Thoracic aorta (tissue), 2 donors: Measurements from ENCODE around the gene CREB3. TPM values are rescaled to one million over a fixed set of nuclear protein-coding genes. Genes with fewer than 3 reads are reported as not detected.
A peak's percentile ranks its signal among the peaks of the same experiment; 100 is the strongest.

Experiments used
- ATAC-seq: fragments of 150-250 bp; one replicate; pipeline ENCODE4 v1.8.0; 2017; ENCODE audit warnings: low read depth; ENCODE audit not compliant: insufficient number of reproducible peaks, low FRiP score
- DNase-seq: peaks from one replicate; pipeline ENCODE4 v3.0.0-alpha.2; 2020; ENCODE audit warnings: low spot score
- H3K27ac ChIP-seq, 2 donors: fragments of 200-600 bp; sonication (generic); 1 replicate in 1 of 2; 2 replicates in 1 of 2; pipeline ENCODE4 v1.5.1; 2016; ENCODE audit warnings: mild to moderate bottlenecking in 2 of 2, moderate library complexity in 2 of 2
- H3K27me3 ChIP-seq: fragments of 200-600 bp; sonication (generic); replicated peaks from 2 replicates; pipeline ENCODE4 v1.6.0; 2016; ENCODE audit warnings: mild to moderate bottlenecking; ENCODE audit not compliant: insufficient read depth
- H3K36me3 ChIP-seq: fragments of 200-600 bp; sonication (generic); one replicate; pipeline ENCODE4 v1.5.1; 2016
- H3K4me1 ChIP-seq, 2 donors: fragments of 200-600 bp; sonication (generic); 1 replicate in 1 of 2; 2 replicates in 1 of 2; pipeline versions ENCODE4 v1.5.1 to v1.6.0; 2016; ENCODE audit warnings: low read depth in 2 of 2, mild to moderate bottlenecking in 1 of 2; ENCODE audit not compliant: control insufficient read depth in 1 of 2
- H3K4me3 ChIP-seq: fragments of 200-600 bp; sonication (generic); 2 replicates; pipeline ENCODE4 v1.5.1; 2016; ENCODE audit warnings: mild to moderate bottlenecking
- H3K9me3 ChIP-seq: fragments of 200-600 bp; sonication (generic); 2 replicates; pipeline ENCODE4 v1.5.1; 2016
- total RNA-seq, 2 donors: library from RNA; depleted of rRNA; stranded (reverse); fragments of >200 nt; gene quantifications; one replicate each; pipeline versions ENCODE4 v1.1.0 to v1.2.3, GENCODE V29; 2016
- TF ChIP-seq, protein P1 (sequence below): fragments of 200-600 bp; sonication (generic); IDR thresholded peaks from one replicate; pipeline ENCODE4 v1.5.1; 2019; ENCODE audit warnings: antibody characterized with exemption

CREB3 gene, protein sequence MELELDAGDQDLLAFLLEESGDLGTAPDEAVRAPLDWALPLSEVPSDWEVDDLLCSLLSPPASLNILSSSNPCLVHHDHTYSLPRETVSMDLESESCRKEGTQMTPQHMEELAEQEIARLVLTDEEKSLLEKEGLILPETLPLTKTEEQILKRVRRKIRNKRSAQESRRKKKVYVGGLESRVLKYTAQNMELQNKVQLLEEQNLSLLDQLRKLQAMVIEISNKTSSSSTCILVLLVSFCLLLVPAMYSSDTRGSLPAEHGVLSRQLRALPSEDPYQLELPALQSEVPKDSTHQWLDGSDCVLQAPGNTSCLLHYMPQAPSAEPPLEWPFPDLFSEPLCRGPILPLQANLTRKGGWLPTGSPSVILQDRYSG
- total RNA-seq, result 10 to 100 TPM; 46.0 to 62.4 TPM

DNA sequence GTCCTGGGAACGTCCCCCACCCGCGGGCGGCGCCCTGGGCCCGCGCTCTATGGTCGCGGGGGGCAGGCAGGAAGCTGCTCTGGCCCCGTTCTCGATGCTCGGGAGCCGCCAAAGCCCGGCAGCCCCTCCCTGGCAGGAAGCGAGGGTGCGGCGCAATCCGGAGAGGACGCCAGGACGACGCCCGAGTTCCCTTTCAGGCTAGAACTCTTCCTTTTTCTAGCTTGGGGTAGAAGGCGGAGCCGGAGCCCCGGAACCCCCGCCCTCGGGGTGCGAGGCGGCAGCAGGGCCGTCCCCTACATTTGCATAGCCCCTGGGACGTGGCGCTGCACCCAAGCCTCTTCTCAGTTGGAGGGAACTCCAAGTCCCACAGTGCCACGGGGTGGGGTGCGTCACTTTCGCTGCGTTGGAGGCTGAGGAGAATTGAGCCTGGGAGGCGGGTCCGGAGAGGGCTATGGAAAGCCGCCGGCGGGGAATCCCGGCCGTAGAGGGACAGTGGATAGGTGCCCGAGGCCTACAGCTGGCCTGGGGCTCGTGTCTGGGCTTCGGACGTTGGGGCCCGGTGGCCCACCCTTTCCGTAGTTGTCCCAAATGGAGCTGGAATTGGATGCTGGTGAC is at the start of gene CREB3, which contains the start of gene TLN1:
Gene CREB3, plus strand, starts transcription at position 482 of the 615 bp plus-strand sequence. Its CDS starts 107 bp downstream, at position 589.
Gene TLN1, minus strand, starts transcription at position 11 of the 615 bp plus-strand sequence. CDS start 6,501 bp downstream, outside the sequence.
- Histone ChIP-seq H3K9me3 (no peaks in the 10 kb centered on the region), H3K27me3 (no peaks in the 10 kb centered on the region), H3K4me3 (peak within 1 kb of the TSS; percentile 86), H3K36me3 (peaks cover 22% of the 10 kb centered on the region), H3K4me1 (peaks cover 24 to 50% of the 10 kb centered on the region in 2 donors), H3K27ac (peak within 1 kb of the TSS; percentile 99)
- DNase-seq (peak; percentile 97), ATAC-seq (peak; percentile 61)
- TF ChIP-seq, protein P1, sequence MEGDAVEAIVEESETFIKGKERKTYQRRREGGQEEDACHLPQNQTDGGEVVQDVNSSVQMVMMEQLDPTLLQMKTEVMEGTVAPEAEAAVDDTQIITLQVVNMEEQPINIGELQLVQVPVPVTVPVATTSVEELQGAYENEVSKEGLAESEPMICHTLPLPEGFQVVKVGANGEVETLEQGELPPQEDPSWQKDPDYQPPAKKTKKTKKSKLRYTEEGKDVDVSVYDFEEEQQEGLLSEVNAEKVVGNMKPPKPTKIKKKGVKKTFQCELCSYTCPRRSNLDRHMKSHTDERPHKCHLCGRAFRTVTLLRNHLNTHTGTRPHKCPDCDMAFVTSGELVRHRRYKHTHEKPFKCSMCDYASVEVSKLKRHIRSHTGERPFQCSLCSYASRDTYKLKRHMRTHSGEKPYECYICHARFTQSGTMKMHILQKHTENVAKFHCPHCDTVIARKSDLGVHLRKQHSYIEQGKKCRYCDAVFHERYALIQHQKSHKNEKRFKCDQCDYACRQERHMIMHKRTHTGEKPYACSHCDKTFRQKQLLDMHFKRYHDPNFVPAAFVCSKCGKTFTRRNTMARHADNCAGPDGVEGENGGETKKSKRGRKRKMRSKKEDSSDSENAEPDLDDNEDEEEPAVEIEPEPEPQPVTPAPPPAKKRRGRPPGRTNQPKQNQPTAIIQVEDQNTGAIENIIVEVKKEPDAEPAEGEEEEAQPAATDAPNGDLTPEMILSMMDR, result no peak

DNA sequence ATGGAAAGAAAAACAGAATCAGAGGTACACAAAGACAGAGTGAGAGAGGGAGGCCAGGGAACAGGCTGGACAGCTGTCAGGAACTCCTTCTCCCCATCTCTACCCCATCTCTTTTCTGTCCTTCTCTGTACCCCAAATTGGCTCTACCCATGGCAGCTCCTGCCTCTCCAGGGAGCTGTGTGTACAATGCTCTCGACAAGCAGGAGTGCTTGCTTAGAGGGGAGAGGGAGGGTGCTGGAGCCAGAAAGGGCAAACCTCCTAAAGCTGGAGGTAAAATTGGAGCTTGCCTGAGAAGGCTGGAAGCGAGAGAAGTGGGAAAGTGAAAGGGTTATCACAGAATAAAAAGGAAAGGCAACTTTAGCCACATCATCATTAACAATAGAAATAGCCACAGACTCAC is 49.1 kb upstream of the CREB3 start:
- TF ChIP-seq, protein P1, result no peak
- Histone ChIP-seq H3K27me3 (no peaks in the 10 kb centered on the region), H3K4me3 (peak overlapping the region; percentile 94), H3K27ac (peak overlapping the region; percentile 99 to 100), H3K9me3 (no peaks in the 10 kb centered on the region), H3K4me1 (peaks cover 6 to 52% of the 10 kb centered on the region in 2 donors), H3K36me3 (peaks cover 65% of the 10 kb centered on the region)
- ATAC-seq, result no peak
- DNase-seq, result no peak

DNA sequence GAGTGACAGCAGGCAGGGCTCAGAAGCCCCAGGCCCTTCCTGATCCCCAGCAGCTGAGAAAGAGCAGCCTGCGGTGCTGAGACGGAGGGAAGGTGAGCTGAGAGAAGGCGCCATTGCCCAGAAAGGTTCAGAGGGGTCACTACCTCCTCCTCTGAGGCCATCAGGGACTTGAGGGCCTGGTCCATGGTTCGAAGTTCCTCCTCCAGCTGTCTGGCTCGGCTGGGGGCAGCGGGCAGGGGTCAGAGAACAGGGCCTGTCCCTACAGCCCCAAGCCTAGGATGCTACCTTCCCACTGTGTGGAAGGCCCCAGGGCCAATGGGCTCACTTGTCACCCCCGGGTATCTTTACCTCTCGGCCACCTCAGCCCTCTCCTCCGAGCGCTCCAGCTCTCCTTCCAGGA is 47.5 kb upstream of the CREB3 start:
- H3K9me3 ChIP-seq, result no peaks in the 10 kb centered on the region
- peak overlapping the region; percentile 99 to 100 for H3K27ac ChIP-seq
- peak overlapping the region; percentile 94 for H3K4me3 ChIP-seq
- H3K27me3 ChIP-seq, result no peaks in the 10 kb centered on the region
- DNase-seq (no peak), ATAC-seq (no peak)
- TF ChIP-seq, protein P1, result no peak
- peaks cover 70% of the 10 kb centered on the region for H3K36me3 ChIP-seq
- H3K4me1 ChIP-seq, result peaks cover 6 to 51% of the 10 kb centered on the region in 2 donors

DNA sequence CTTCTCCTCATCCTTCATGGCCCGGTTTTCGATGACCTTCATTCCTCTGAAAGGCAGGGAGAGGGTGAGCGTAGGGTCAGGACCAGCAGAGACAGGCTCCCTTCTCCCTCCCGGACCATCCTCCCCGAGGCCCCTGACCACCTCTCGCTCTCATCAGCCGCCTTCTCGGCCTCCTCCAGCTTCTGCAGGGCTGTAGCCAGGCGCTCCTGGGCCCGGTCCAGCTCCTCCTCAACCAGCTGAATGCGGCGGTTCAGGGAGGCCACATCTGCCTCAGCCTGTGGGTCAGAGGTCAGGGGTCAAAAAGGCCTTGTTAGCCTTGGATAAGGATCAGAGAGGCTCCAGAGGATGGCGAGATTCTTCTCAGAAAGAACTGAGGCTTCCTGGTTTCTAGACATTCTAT is 47.0 kb upstream of the CREB3 start:
- Histone ChIP-seq H3K4me3 (peak overlapping the region; percentile 94), H3K36me3 (peaks cover 70% of the 10 kb centered on the region), H3K27ac (peak overlapping the region; percentile 99 to 100), H3K27me3 (no peaks in the 10 kb centered on the region), H3K9me3 (no peaks in the 10 kb centered on the region), H3K4me1 (peaks cover 6 to 45% of the 10 kb centered on the region in 2 donors)
- TF ChIP-seq, protein P1, result no peak
- ATAC-seq (no peak), DNase-seq (no peak)
